A673 (cell line): Measurements from ENCODE around the gene NCOA6. TPM values are rescaled to one million over a fixed set of nuclear protein-coding genes. Genes with fewer than 3 reads are reported as not detected.

Source experiments
- BruUV-seq: library from RNA; stranded (reverse); fragments of 400-500 nt; replicated peaks from 2 replicates; lab custom pipeline; 2021; lab: Mats Ljungman, UMichigan
- CTCF ChIA-PET: fragments of 300-600 bp; sonication (Branson Sonifier 250); formaldehyde crosslinking; loops from one replicate; lab custom pipeline; 2022; ENCODE audit warnings: antibody characterized with exemption; lab: Charles Lee
- POLR2A ChIA-PET: fragments of 300-600 bp; sonication (Branson Sonifier 250); formaldehyde crosslinking; loops from one replicate; lab custom pipeline; 2022; ENCODE audit warnings: antibody characterized with exemption; ENCODE audit not compliant: low non-redundant PET; lab: Charles Lee
- DNase-seq: peaks from one replicate; pipeline ENCODE4 v3.0.0-alpha.2; 2015; ENCODE audit warnings: low spot score
- H3K27ac ChIP-seq: fragments of 200-600 bp; sonication (generic); 2 replicates; pipeline ENCODE4 v1.5.1; 2016; ENCODE audit warnings: mixed run types, low read depth, mild to moderate bottlenecking, mixed read lengths, antibody characterized with exemption, low read length; ENCODE audit not compliant: poor library complexity, severe bottlenecking
- H3K27me3 ChIP-seq: fragments of 200-600 bp; sonication (generic); replicated peaks from 2 replicates; pipeline ENCODE4 v1.6.1; 2017; ENCODE audit warnings: mixed run types, low read depth, mild to moderate bottlenecking, mixed read lengths, antibody characterized with exemption, low read length; ENCODE audit not compliant: insufficient read depth, poor library complexity
- H3K36me3 ChIP-seq: fragments of 200-600 bp; sonication (generic); 2 replicates; pipeline ENCODE4 v1.6.1; 2016; ENCODE audit warnings: mixed run types, mild to moderate bottlenecking, mixed read lengths, antibody characterized with exemption, low read length; ENCODE audit not compliant: insufficient read depth, poor library complexity, severe bottlenecking
- H3K4me1 ChIP-seq: fragments of 200-600 bp; sonication (generic); 2 replicates; pipeline ENCODE4 v1.6.1; 2017; ENCODE audit warnings: mixed run types, mild to moderate bottlenecking, mixed read lengths, antibody characterized with exemption, low read length; ENCODE audit not compliant: insufficient read depth, poor library complexity, severe bottlenecking
- H3K4me3 ChIP-seq: fragments of 200-600 bp; sonication (generic); 2 replicates; pipeline ENCODE4 v1.5.1; 2016; ENCODE audit warnings: low read depth, mixed run types, mild to moderate bottlenecking, mixed read lengths, low read length; ENCODE audit not compliant: poor library complexity, severe bottlenecking
- H3K9me3 ChIP-seq: fragments of 200-600 bp; sonication (generic); 2 replicates; pipeline ENCODE4 v1.6.1; 2016; ENCODE audit warnings: mixed run types, low read depth, mild to moderate bottlenecking, mixed read lengths, antibody characterized with exemption, low read length; ENCODE audit not compliant: poor library complexity, severe bottlenecking
- EZH2 ChIP-seq: fragments of 200-600 bp; sonication (generic); IDR thresholded peaks from 2 replicates; pipeline ENCODE4 v1.6.1; 2017; ENCODE audit warnings: borderline replicate concordance, low read depth, mild to moderate bottlenecking, mixed read lengths, antibody characterized with exemption, low read length; ENCODE audit not compliant: poor library complexity, severe bottlenecking
- intact Hi-C: fragments of 100-400 bp; cut with micrococcal nuclease; formaldehyde crosslinking; loops from one replicate; pipeline ENCODE4 v1.10.0; 2022; ENCODE audit not compliant: unreplicated experiment
- total RNA-seq: library from RNA; stranded (reverse); gene quantifications from 2 replicates; pipeline ENCODE4 v1.2.3, GENCODE V29; 2021
- TF ChIP-seq, protein P1 (sequence below): fragments of 300-800, 200-600 bp; sonication (generic); conservative IDR thresholded peaks from 2 replicates; pipeline ENCODE4 v1.5.1; 2017; ENCODE audit warnings: low read depth, mild to moderate bottlenecking, antibody characterized with exemption, low read length, moderate library complexity, mixed read lengths

NCOA6 gene
- total RNA-seq, 1 experiment from 2014 or later = 39.9 TPM

DNA sequence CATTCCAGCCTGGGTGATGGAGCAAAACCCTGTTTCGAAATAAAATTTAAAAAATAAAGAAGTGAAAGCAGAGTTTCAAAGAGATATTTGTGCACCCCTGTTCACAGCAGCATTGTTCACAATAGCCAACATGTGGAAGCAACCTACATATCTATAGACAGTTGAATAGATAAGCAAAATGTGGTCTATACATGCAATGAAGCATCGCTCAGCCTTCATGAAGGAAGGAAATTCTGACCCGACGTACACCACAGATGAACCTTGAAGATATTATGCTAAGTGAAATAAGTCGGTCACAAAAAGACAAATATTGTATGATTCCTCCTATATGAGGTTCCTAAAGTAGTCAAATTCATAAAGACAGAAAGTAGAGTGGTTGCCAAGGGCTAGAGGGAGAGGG lies 6.5 kb upstream of the NCOA6 start:
- TF ChIP-seq, protein P1, sequence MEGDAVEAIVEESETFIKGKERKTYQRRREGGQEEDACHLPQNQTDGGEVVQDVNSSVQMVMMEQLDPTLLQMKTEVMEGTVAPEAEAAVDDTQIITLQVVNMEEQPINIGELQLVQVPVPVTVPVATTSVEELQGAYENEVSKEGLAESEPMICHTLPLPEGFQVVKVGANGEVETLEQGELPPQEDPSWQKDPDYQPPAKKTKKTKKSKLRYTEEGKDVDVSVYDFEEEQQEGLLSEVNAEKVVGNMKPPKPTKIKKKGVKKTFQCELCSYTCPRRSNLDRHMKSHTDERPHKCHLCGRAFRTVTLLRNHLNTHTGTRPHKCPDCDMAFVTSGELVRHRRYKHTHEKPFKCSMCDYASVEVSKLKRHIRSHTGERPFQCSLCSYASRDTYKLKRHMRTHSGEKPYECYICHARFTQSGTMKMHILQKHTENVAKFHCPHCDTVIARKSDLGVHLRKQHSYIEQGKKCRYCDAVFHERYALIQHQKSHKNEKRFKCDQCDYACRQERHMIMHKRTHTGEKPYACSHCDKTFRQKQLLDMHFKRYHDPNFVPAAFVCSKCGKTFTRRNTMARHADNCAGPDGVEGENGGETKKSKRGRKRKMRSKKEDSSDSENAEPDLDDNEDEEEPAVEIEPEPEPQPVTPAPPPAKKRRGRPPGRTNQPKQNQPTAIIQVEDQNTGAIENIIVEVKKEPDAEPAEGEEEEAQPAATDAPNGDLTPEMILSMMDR = no peak
- TF ChIP-seq EZH2 = no peak
- no peaks in the 10 kb centered on the region for H3K4me1 ChIP-seq
- CTCF ChIA-PET = no interaction called here
- H3K4me3 ChIP-seq = no peak overlapping the region
- POLR2A ChIA-PET = no interaction called here
- no TSS peak for BruUV-seq
- H3K9me3 ChIP-seq = no peaks in the 10 kb centered on the region
- H3K27me3 ChIP-seq = no peaks in the 10 kb centered on the region
- intact Hi-C loops = loop anchor here (5.0 kb wide), 3 partner anchors 130 to 615 kb away; no protein-coding TSS in a partner anchor
- no peaks in the 10 kb centered on the region for H3K36me3 ChIP-seq
- no peak for DNase-seq
- H3K27ac ChIP-seq = no peak overlapping the region

- ChIA-PET POLR2A (no interaction called here), CTCF (no interaction called here)
- BruUV-seq = no TSS peak
- no peak overlapping the region for H3K27ac ChIP-seq
- peaks cover under 1% of the 10 kb centered on the region for H3K4me1 ChIP-seq
- H3K4me3 ChIP-seq = no peak overlapping the region
- no peaks in the 10 kb centered on the region for H3K36me3 ChIP-seq
- no peak for DNase-seq
- no peak for TF ChIP-seq EZH2
- TF ChIP-seq, protein P1 = no peak
- no peaks in the 10 kb centered on the region for H3K27me3 ChIP-seq
- no peaks in the 10 kb centered on the region for H3K9me3 ChIP-seq
- intact Hi-C loops = no loop called here
Measured at GRCh38 chr20:34829191-34829590, 3.7 kb upstream of the NCOA6 start.

DNA sequence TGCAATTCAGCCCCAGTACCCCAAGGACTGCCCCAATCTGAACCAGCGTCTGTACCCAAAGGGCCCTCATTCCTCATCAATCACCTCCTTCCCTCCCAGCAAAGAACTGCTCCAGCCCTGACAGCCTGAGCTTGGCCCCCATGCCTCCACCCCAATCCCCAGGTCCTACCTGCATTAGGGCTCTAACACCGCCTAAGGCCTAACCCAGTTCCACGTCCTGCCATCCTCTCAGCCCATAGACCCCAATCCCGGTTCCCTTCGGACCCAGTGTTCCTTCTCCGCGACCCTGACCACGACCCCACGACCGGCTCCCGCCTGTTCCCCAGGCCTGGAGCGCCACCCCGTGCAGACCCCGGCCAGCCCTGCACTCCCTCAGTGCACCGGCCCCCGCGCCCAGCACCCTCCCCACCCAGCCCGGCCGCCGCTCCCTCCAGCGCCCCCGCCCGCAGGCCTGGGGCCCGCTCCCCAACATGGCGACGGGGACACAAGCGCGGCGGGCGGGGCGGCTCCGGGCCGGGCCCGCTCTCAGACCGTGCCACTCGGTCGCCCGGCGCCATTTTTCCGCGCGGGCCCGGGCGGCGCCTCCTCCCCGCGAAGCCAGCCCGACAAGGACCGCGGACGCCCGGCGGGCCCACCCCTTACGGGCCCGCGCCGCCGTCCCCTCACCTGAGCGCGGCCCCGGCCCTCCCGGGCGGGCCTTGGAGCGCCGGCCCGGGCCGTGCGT lies 483 bp downstream of the NCOA6 start:
- Histone ChIP-seq H3K27me3 (no peaks in the 10 kb centered on the region), H3K36me3 (no peaks in the 10 kb centered on the region), H3K4me3 (peak overlapping the region; percentile 70), H3K4me1 (peaks cover 5% of the 10 kb centered on the region), H3K9me3 (no peaks in the 10 kb centered on the region), H3K27ac (peak overlapping the region; percentile 88)
- POLR2A ChIA-PET = interaction anchor here (0.5 to 0.6 kb wide), 3 partner anchors 17 to 440 kb away, joined by 4 to 9 read pairs (median 5); no protein-coding TSS in a partner anchor
- TF ChIP-seq, protein P1 = 0 out of 2 replicates have a peak, but pooled peaks have one; percentile 16
- no peak for TF ChIP-seq EZH2
- no TSS peak for BruUV-seq
- CTCF ChIA-PET = interaction anchor here (0.5 to 0.6 kb wide), 2 partner anchors 344 to 614 kb away, joined by 3 to 5 read pairs; no protein-coding TSS in a partner anchor
- peak; percentile 68 for DNase-seq
- intact Hi-C loops = no loop called here
